IMR-90 (cell line): Measurements from ENCODE around the gene ZFYVE1. TPM values are rescaled to one million over a fixed set of nuclear protein-coding genes. Genes with fewer than 3 reads are reported as not detected.

Experiments used
- ATAC-seq: fragments of 200-7000 bp; cut with Tn5 transposase; 2 replicates; pipeline ENCODE4 v1.9.1; 2020; ENCODE audit warnings: low read depth, mild to moderate bottlenecking, moderate library complexity
- BruUV-seq: library from RNA; stranded (reverse); fragments of 400-500 nt; replicated peaks from 2 replicates; lab custom pipeline; 2021; lab: Mats Ljungman, UMichigan
- CTCF ChIA-PET: fragments of 300-600 bp; formaldehyde crosslinking; extraction: SDS; loops from one replicate; lab custom pipeline; 2021; ENCODE audit warnings: antibody characterized with exemption; lab: Yijun Ruan, JAX
- POLR2A ChIA-PET: fragments of 300-600 bp; sonication (Branson Sonifier 250); formaldehyde crosslinking; loops from one replicate; lab custom pipeline; 2022; ENCODE audit warnings: antibody characterized with exemption; ENCODE audit not compliant: unreplicated experiment; lab: Charles Lee
- DNase-seq: peaks from one replicate; pipeline ENCODE4 v3.0.0; 2013
- H2AFZ ChIP-seq: replicated peaks from 2 replicates; pipeline ENCODE3; 2013; ENCODE audit warnings: low read length, mild to moderate bottlenecking; ENCODE audit not compliant: poor library complexity
- H2AK5ac ChIP-seq: 2 replicates; pipeline ENCODE4 v1.6.1; 2013; ENCODE audit warnings: low read depth, low read length, inconsistent platforms
- H2AK9ac ChIP-seq: replicated peaks from 2 replicates; pipeline ENCODE3; 2013; ENCODE audit warnings: mild to moderate bottlenecking, low read depth, low read length, moderate library complexity; ENCODE audit not compliant: poor library complexity
- H2BK120ac ChIP-seq: 2 replicates; pipeline ENCODE4 v1.6.1; 2013; ENCODE audit warnings: low read depth, low read length, inconsistent platforms
- H2BK15ac ChIP-seq: 3 replicates; pipeline ENCODE4 v1.6.1; 2013; ENCODE audit warnings: low read depth, low read length, inconsistent platforms
- H2BK20ac ChIP-seq: 2 replicates; pipeline ENCODE4 v1.6.1; 2013; ENCODE audit warnings: low read depth, mild to moderate bottlenecking, inconsistent platforms, low read length, moderate library complexity
- H2BK5ac ChIP-seq: 2 replicates; pipeline ENCODE4 v1.6.1; 2013; ENCODE audit warnings: mild to moderate bottlenecking, low read depth, low read length, inconsistent platforms; ENCODE audit not compliant: poor library complexity, severe bottlenecking
- H3K14ac ChIP-seq: replicated peaks from 2 replicates; pipeline ENCODE4 v1.6.1; 2013; ENCODE audit warnings: low read depth, low read length, inconsistent platforms
- H3K18ac ChIP-seq: 2 replicates; pipeline ENCODE4 v1.6.1; 2013; ENCODE audit warnings: low read depth, low read length, control low read depth
- H3K23ac ChIP-seq: 2 replicates; pipeline ENCODE4 v1.6.1; 2013; ENCODE audit warnings: low read depth, low read length, inconsistent platforms
- H3K27ac ChIP-seq: 2 replicates; pipeline ENCODE4 v1.5.1; 2013; ENCODE audit warnings: mild to moderate bottlenecking, control low read depth, low read length; ENCODE audit not compliant: insufficient read depth
- H3K27me3 ChIP-seq: 2 replicates; pipeline ENCODE4 v1.6.1; 2013; ENCODE audit warnings: low read length; ENCODE audit not compliant: control insufficient read depth, insufficient read depth
- H3K36me3 ChIP-seq: 2 replicates; pipeline ENCODE4 v1.6.1; 2013; ENCODE audit warnings: low read length, mixed read lengths; ENCODE audit not compliant: control insufficient read depth, insufficient read depth
- H3K4ac ChIP-seq: 2 replicates; pipeline ENCODE4 v1.6.1; 2013; ENCODE audit warnings: low read depth, low read length, inconsistent platforms
- H3K4me1 ChIP-seq: 2 replicates; pipeline ENCODE4 v1.6.1; 2013; ENCODE audit warnings: low read length, mixed read lengths; ENCODE audit not compliant: control insufficient read depth, insufficient read depth
- H3K4me2 ChIP-seq: 2 replicates; pipeline ENCODE4 v1.6.1; 2013; ENCODE audit warnings: low read depth, mild to moderate bottlenecking, control low read depth, low read length, moderate library complexity
- H3K4me3 ChIP-seq: 2 replicates; pipeline ENCODE4 v1.5.1; 2013; ENCODE audit warnings: low read depth, mild to moderate bottlenecking, control low read depth, low read length, moderate library complexity; ENCODE audit not compliant: insufficient read depth
- H3K56ac ChIP-seq: 2 replicates; pipeline ENCODE4 v1.6.1; 2013; ENCODE audit warnings: low read length, inconsistent platforms; ENCODE audit not compliant: insufficient read depth; ENCODE audit errors: extremely low read depth
- H3K79me1 ChIP-seq, 2 experiments: 2 replicates each; pipeline ENCODE4 v1.6.1; 2013; ENCODE audit warnings: low read length in 2 of 2, inconsistent platforms in 1 of 2, low read depth in 1 of 2
- H3K9ac ChIP-seq: 2 replicates; pipeline ENCODE4 v1.6.1; 2013; ENCODE audit warnings: low read depth, low read length, control low read depth
- H3K9me1 ChIP-seq: 2 replicates; pipeline ENCODE4 v1.6.1; 2013; ENCODE audit warnings: low read length, inconsistent platforms; ENCODE audit not compliant: insufficient read depth
- H3K9me3 ChIP-seq: 2 replicates; pipeline ENCODE4 v1.6.1; 2013; ENCODE audit warnings: low read length; ENCODE audit not compliant: control insufficient read depth, insufficient read depth
- H4K20me1 ChIP-seq: 2 replicates; pipeline ENCODE4 v1.6.1; 2013; ENCODE audit warnings: low read length, inconsistent platforms; ENCODE audit not compliant: insufficient read depth
- H4K5ac ChIP-seq: 2 replicates; pipeline ENCODE4 v1.6.1; 2013; ENCODE audit warnings: mild to moderate bottlenecking, low read depth, low read length, control low read depth
- H4K8ac ChIP-seq, 2 experiments: 2 replicates each; pipeline ENCODE4 v1.6.1; 2013; ENCODE audit warnings: low read depth in 2 of 2, low read length in 2 of 2, control low read depth in 1 of 2, inconsistent platforms in 1 of 2
- H4K91ac ChIP-seq: 2 replicates; pipeline ENCODE4 v1.6.1; 2013; ENCODE audit warnings: low read depth, low read length, inconsistent platforms; ENCODE audit not compliant: insufficient read depth
- BHLHE40 ChIP-seq: fragments of 150-350 bp; IDR thresholded peaks from 2 replicates; pipeline ENCODE4 v1.6.1; 2016; ENCODE audit warnings: mild to moderate bottlenecking, low read depth, low read length
- CEBPB ChIP-seq: IDR thresholded peaks from 2 replicates; pipeline ENCODE4 v1.6.1; 2012; ENCODE audit warnings: low read depth, low read length, improper control_type of control experiment
- FOS ChIP-seq: fragments of 150-350 bp; IDR thresholded peaks from 2 replicates; pipeline ENCODE4 v1.6.1; 2016; ENCODE audit warnings: low read depth, low read length
- MXI1 ChIP-seq: IDR thresholded peaks from 2 replicates; pipeline ENCODE4 v1.6.1; 2012; ENCODE audit warnings: low read depth, mild to moderate bottlenecking, low read length, moderate library complexity, borderline replicate concordance
- NFE2L2 ChIP-seq: fragments of 150-350 bp; IDR thresholded peaks from 2 replicates; pipeline ENCODE4 v1.6.1; 2016; ENCODE audit warnings: low read depth, mild to moderate bottlenecking, low read length
- RFX5 ChIP-seq: IDR thresholded peaks from 2 replicates; pipeline ENCODE4 v1.8.0; 2012; ENCODE audit warnings: low read depth, mild to moderate bottlenecking, low read length, moderate library complexity
- SMC3 ChIP-seq: fragments of 150-350 bp; IDR thresholded peaks from 2 replicates; pipeline ENCODE4 v1.6.1; 2016; ENCODE audit warnings: low read depth, mild to moderate bottlenecking, antibody characterized with exemption, low read length, moderate library complexity
- WGBS, 2 experiments: methylation state at CpG; one replicate each; pipeline versions ENCODE4 v1.1.5 to v1.1.7; 2013; ENCODE audit warnings: missing lambda C conversion rate in 2 of 2; ENCODE audit not compliant: insufficient read length in 1 of 2; ENCODE audit errors: extremely low coverage in 2 of 2; 5-methylcytosine and 5-hydroxymethylcytosine counted together
- dilution Hi-C: fragments of 300-500 bp; cut with HindIII; formaldehyde crosslinking; loops from one replicate; pipeline ENCODE4 v1.14.3; 2018; ENCODE audit warnings: low sequenced_read_pairs; ENCODE audit not compliant: unreplicated experiment
- in situ Hi-C: fragments of 300-500 bp; cut with MboI; formaldehyde crosslinking; loops from 3 replicates; pipeline ENCODE4 v1.14.3; 2019; ENCODE audit warnings: low sequenced_read_pairs, inconsistent platforms, mixed read lengths
- intact Hi-C: fragments of 100-400 bp; cut with micrococcal nuclease; formaldehyde crosslinking; loops from 2 replicates; pipeline ENCODE4 v1.10.0; 2022
- polyA plus RNA-seq, 3 experiments: library from polyadenylated mRNA; depleted of rRNA; stranded (reverse); fragments of >200 nt; gene quantifications; 2 replicates each; pipeline ENCODE4 v1.2.3, GENCODE V29; 2012; ENCODE audit warnings: low replicate concordance in 1 of 3
- total RNA-seq: library from RNA; depleted of rRNA; stranded (reverse); fragments of >200 nt; gene quantifications from 2 replicates; pipeline ENCODE4 v1.2.3, GENCODE V29; 2012

The ZFYVE1 gene
- total and polyA plus RNA-seq, 2 of the 4 experiments (the other 2 are of a cell fraction), result 12.2 to 14.2 TPM

- Histone ChIP-seq H2BK20ac (no peak overlapping the region), H2AK9ac (no peak overlapping the region), H3K23ac (no peak overlapping the region), H3K56ac (no peak overlapping the region), H3K79me1 (no peaks in the 10 kb centered on the region), H3K14ac (no peak overlapping the region), H2AFZ (no peak overlapping the region), H3K18ac (no peak overlapping the region), H3K9me1 (peaks cover 8% of the 10 kb centered on the region), H3K4ac (no peak overlapping the region), H2BK120ac (no peak overlapping the region), H2AK5ac (no peak overlapping the region), H3K36me3 (peaks cover 47% of the 10 kb centered on the region), H3K27me3 (no peaks in the 10 kb centered on the region), H4K8ac (no peak overlapping the region), H2BK5ac (no peak overlapping the region), H2BK15ac (no peak overlapping the region), H3K27ac (no peak overlapping the region), H3K4me2 (no peak overlapping the region), H3K9me3 (no peaks in the 10 kb centered on the region), H4K5ac (no peak overlapping the region), H3K4me1 (no peaks in the 10 kb centered on the region), H3K4me3 (no peak overlapping the region), H3K9ac (no peak overlapping the region), H4K20me1 (no peaks in the 10 kb centered on the region), H4K91ac (no peak overlapping the region)
- intact Hi-C loops (no loop called here), dilution Hi-C loops (no loop called here), in situ Hi-C loops (no loop called here)
- POLR2A ChIA-PET, result no interaction called here
- CTCF ChIA-PET, result no interaction called here
- BruUV-seq, result no TSS peak
- ATAC-seq, result no peak
- no peak for DNase-seq
- TF ChIP-seq SMC3 (no peak), FOS (no peak), NFE2L2 (no peak), MXI1 (no peak), BHLHE40 (no peak), CEBPB (no peak), RFX5 (no peak)
- WGBS, 2 experiments, result 91% methylated on average over 4 of the region's 17 CpGs; no CpG with 5 or more reads in 1 of the 2 experiments
Observed at GRCh38 chr14:72970058-72970630, 56.8 kb downstream of the ZFYVE1 start.
